HG02642 (cell line): ENCODE data around the gene FGFRL1.
"Not testable (repeated sequence)": the region's sequence is repeated elsewhere in the genome, so short reads cannot be mapped to it uniquely, and the experiment has no call there.

Experiments
- ATAC-seq: cut with Tn5 transposase; IDR thresholded peaks from one replicate; pipeline ENCODE4 v1.9.1; 2021; ENCODE audit warnings: mild to moderate bottlenecking; ENCODE audit not compliant: unreplicated experiment, poor library complexity

FGFRL1 gene

DNA sequence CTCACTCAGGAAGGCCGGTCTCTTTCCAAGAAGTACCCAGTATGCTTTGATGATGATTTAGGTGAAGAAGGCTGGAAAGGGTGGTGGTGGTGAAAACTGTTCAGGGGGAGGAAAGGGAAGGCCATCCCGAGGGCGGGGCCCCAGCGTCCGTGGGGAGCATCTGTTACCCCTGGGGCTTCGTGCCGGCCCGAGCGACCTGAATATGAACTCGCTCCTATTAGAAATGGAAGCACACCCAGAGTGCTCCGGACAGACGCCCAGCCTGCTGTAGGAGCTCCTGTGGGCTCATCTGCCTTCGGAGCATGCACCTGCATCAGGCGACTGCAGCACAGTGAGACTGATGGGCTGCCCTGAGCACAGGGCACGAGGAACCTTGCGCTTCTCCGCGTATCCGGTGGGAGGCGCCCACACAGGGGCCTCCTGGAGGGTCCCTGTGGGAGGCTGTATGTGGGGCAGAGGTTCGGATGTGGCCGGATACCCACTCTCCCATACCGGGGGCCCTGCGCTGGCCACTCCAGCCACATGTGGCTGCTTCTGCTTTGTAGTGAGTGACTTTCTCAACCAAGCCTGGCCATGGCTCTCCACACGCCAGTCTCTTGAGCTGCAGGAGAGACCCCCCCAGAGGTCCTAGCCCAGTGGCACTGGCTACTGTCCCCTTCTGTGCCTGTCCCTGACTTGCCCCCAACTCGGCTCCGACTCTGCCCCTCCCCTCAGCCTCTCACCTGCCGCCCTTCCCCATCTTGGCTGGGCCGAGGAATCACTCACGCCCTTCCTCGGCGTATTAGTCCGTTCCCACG lies 36.7 kb downstream of the FGFRL1 start:
- ATAC-seq: no peak

DNA sequence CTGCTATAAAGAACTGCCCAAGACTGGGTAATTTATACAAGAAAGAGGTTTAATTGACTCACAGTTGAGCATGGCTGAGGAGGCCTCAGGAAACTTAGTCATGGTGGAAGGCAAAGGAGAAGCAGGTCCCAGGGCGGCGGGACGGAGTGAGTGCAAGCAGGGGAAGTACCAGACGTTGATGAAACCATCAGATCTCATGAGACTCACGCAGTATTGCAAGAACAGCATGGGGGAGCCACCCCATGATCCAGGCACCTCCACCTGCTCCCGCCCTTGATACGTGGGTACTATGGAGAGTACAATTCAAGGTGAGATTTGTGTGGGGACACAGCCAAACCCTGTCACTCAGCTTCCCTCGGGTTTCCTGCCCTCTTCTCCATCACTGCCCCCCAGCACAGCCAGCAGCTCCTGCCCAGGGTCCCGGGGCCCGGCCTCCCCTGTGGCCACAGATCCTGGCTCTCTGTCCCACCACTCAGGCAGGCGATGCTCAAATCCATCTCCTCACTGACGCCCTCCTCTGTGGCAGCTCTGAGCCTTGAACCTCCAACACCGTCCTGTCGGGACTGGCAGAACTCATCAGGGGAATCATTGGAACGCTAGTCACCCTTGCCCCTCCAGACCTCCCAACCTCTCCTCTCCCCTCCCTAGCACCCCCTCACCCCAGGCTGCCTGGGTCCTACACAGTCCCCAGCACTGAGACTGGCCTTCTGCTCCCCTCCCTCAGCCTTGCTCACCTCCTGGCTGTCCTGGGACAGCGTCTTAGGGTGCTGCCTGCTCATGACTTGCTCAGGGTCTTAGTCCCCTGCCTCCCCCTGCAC lies 37.6 kb downstream of the FGFRL1 start:
- no peak for ATAC-seq

DNA sequence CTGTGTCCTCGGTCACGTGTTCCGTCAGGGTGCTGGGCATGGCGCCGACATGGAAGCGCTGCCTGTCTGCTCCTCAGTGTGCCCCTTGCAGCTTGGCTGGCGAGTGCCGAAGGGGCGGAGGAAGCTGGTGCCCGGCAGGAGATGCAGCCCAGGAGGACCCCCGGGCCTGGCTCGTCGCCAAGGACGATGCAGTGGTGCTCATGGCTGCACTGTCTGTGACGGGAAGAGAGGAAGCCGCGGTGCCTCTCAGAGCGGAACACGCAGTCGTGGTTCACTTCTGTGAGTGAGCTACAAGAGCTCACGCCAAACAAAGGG lies 38.1 kb downstream of the FGFRL1 start:
- no peak for ATAC-seq

DNA sequence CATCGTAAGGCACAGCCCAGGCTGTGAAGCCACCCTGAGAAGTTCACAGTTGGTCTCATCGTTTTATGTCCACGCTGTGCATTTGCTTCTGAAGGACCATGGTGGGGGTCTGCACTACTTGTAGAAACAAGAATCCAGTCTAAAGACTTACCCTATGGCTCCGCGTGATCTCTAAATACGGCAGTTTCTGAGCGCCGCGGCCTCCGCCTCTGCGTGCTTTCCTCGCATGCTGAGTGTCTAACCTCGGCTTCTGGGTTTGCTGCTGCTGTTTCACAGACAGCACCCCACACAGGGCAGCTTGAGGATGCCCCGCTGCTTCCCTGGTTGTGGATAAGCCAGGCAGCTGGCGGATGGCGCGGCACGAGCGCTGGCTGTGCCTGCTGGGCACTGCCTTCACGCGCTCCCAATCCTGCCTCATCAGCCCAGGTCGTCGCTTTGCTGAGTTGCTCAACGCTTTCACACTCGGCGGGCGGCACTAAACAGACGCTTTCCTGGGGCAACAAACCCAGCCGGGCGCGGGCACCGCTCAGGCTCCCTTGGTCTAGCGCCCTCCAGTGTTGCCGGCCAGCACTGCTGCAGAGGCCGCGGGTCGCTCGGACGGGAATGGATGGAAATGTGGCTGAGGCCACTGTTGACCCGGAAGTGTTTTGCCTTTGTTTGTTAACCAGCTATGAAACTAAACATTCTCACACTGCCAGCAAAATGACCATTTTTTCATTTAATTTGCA lies 39.2 kb downstream of the FGFRL1 start:
- ATAC-seq: no peak

DNA sequence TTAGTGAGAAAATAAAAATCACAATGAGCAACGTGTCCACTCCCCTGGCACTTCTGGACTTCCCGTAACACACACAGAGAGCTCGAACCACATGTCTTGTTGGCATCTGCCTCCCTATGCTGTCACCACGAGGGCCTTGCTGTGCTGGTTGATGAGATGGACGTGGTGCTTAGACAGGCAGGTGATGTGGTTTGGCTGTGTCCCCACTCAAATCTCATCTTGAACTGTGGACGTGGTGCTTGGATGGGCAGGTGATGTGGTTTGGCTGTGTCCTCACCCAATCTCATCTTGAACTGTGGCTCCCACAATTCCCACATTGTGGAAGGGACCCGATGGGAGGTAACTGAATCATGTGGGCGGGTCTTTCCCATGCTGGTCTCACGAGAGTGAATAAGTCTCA lies 40.0 kb downstream of the FGFRL1 start:
- no peak for ATAC-seq

DNA sequence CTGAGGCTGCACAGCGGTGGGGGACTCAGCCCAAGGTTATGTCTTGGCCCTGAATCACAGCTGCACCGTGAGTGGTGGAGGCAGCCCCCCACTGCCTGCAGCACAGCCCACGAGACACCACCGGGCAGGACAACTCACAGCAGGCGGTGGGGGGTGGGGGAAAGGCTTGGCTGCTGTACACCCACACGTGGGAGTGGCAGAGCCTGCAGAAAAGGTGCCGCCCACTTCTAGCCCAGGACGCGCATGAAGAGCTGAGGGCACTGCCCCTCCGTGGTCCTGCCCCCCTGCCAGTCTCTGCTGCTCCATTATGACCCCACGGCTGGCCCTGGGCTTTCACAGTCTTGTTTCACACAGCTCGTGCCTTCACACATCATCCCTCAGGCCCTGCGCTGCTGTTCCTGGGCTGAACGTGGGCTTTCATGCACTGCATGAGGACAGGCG lies 40.8 kb downstream of the FGFRL1 start:
- no peak for ATAC-seq

DNA sequence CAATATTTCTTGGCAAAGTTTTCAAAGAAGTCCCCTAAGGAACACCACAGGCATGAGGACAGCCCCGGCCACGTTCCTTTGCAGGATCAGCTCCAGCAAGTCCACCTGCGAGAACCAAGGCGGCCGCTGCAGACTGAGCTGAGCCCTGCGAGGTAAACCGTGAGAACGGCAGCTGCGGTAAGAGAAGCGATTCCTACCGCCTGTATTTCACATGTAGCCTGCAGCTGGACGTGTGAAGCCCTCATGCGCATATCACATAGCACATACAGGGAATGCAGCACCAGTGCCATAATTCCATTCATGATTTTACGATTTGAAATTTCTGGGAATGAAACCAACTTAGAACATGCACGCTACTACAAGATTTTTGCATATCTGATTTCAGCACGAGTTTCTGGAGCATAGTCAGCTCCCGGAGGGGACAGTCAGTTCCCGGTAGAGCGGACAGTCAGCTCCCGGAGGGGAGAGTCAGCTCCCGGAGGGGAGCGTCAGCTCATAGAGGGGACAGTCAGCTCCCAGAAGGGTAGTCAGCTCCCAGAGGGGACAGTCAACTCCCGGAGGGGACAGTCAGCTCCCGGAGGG lies 41.7 kb downstream of the FGFRL1 start:
- no peak for ATAC-seq

DNA sequence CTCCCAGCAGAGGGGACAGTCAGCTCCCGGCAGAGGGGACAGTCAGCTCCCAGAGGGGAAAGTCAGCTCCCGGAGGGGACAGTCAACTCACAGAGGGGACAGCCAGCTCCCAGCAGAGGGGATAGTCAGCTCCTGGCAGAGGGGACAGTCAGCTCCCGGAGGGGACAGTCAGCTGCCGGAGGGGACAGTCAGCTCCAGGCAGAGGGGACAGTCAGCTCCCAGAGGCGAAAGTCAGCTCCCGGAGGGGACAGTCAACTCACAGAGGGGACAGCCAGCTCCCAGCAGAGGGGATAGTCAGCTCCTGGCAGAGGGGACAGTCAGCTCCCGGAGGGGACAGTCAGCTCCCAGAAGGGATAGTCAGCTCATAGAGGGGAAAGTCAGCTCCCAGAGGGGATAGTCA lies 42.5 kb downstream of the FGFRL1 start:
- ATAC-seq: not testable (repeated sequence)

DNA sequence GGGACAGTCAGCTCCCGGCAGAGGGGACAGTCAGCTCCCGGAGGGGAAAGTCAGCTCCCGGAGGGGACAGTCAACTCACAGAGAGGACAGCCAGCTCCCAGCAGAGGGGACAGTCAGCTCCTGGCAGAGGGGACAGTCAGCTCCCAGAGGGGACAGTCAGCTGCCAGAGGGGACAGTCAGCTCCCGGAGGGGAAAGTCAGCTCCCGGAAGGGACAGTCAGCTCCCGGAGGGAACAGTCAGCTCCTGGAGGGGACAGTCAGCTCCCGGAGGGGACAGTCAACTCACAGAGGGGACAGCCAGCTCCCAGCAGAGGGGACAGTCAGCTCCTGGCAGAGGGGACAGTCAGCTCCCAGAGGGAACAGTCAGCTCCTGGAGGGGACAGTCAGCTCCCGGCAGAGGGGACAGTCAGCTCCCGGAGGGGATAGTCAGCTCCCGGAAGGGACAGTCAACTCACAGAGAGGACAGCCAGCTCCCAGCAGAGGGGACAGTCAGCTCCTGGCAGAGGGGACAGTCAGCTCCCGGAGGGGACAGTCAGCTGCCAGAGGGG lies 43.3 kb downstream of the FGFRL1 start:
- not testable (repeated sequence) for ATAC-seq

DNA sequence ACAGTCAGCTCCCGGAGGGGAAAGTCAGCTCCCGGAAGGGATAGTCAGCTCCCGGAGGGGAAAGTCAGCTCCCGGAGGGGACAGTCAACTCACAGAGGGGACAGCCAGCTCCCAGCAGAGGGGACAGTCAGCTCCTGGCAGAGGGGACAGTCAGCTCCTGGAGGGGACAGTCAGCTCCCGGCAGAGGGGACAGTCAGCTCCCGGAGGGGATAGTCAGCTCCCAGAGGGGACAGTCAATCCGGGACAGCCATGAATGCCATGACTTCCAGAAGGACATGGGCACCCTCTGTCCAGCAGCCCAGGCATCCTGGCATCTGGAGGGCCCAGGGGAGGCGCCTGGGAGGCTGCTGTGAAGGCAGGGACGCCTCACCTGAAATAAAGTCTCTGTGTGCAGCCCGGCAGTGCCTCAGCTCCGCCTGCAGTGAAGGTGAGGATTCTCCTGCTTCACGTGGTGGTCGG lies 43.8 kb downstream of the FGFRL1 start:
- not testable (repeated sequence) for ATAC-seq

DNA sequence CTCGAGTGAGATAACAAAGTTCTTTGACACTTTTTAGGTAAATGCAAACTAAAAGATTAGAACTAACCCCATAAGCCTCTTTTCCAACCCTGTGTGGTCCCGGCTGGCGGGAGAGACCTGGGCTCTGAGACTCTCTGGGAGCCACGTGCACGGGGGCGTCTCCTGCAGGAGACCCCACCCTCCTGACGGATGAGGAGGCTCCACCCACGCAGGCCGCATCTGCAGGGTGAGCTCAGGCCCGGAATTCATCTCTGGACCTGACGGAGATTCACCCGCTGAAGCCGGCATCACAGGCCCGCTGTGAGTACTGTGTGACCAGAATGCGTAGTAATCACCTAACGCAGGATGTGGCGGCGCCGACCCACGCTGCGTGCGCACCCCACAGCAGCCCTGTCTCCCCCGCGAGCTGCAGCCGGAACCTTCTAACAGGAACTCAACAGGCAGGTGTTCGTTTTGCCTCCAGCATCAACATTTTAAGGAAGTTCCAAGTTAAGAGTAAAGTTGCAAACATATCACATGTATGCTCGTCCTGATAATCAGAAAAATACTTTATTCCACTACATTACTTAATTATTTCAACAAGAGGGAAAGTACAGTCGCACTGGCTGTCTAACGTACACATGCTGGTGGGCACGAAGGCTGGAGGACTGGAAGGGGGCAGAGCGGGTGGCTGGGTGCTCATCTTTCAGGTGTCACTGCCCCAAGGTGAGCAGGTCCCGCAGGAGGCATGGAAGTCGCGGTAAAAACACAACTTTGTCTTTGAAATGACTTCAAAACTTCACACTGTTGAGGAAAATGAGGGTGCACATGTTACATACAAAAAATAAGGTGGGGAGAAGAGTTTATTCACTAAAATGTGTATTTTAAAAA lies 44.5 kb downstream of the FGFRL1 start:
- peak; percentile 45 for ATAC-seq

DNA sequence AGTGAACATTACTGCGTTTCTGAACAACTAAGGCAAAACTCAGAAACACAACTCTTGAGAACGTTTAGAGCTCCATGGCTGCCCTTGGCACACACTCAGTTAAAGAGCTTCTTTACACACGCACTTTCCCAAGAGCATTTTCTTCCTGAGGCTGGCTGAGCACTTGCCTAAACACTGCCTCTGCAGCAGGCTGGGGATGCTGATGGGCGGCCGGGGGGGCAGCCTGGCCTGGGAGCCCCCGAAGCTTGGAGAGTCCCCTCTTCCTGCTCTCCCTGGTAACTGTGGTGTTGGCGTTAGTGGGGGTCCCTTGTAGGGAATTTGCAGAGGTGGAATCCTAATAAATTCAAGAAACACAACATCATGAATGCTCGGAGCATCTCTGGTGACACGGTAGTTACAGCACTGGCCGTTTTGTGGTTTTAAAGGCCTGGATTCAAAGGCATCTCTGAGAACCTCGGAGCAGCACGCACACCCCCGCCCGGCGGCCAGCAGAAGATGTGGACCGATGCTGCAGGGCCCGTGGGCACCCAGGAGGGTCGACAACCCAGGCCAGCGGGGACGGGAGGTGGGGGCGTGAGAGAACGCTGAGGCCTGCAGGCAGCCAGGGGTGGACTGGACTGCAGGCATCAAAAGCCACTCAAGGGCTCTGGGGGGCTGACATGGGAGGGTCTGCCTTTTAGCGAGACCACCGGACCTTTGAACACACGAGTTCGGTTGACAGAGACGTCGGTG lies 45.4 kb downstream of the FGFRL1 start:
- ATAC-seq: no peak

DNA sequence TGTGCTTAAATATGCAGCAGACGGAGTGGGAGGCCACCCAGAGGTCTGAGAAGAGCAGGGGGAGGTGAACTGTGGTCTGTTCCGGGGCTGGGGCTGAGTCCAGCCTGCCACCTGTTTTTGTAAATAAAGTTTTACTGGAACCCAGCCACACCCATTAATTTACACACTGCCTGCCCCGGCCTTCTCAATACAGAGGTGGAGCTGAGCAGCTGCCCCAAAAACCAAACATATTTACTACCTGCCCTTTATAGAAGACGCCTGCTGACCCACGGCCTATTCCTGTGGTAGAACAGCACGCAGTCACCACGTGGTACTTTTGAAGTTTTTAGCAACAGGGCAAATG lies 45.9 kb downstream of the FGFRL1 start:
- ATAC-seq: no peak

DNA sequence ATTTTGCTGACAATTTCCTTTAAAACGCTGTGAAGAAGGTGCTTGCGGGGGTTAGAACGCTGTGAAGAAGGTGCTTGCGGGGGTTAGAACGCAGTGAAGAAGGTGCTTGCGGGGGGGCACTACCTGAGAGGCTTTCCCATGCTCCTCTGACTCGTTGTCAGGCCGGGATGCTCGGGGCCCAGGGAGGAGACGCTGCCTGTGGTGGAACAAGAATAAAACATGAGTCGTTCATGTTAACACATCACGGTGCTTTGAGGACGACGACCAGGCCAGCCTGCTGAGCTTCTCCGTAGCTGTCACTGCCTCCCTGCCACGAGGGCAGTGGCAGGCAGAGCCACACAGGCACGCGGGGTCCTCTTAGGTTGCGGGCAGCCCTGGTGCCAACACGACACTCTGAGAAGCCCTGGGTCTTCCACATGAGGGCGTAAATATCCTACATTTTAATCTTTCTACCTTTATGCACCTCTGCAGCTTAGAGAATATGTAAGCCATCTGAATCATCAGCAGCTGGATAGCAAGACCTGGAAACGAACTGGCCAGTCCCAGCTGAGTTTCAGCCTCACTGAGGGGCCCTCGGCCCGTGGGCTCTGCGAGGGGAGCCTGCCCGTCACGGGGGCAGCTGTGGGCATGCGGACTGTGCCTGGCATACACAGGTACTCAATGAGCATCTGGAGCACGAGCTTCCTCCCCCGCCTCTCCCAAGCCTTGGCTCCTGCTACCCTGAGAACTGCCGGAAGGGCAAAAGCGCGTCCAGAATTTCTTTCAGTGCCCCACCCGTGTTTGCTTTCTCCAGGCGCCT lies 47.0 kb downstream of the FGFRL1 start:
- no peak for ATAC-seq

DNA sequence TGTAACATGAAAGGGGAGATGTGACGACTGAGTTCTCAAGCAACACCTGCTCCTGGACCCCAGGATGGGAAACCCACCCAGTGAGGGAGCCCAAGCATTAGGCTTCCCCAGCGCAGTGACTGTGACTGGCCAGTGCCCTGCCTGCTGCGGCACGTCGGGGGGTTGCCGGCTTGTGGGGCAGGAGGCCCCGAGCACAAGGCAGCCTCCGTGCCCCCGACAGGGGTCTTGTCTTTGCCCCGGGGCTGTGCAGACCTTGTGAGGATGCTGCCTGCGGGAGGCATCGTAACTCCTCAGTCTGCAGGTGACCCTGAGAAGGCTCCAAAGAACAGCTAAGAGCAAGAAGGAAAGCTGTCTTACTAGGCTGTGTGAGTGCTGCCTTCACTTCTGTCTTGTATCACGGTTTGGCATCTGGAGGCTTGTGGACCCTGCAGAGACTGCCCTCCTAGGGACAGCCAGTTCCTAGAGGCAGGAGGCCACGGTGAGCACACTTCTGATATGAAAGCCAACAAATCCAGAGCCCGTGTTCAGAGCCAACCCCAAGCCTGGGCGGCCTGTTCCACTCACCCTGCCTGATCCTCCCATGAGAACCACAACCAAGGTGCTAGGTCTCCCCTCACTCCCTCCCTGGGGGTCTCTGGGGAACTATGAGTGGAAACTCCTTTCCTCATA lies 47.7 kb downstream of the FGFRL1 start:
- ATAC-seq: no peak

DNA sequence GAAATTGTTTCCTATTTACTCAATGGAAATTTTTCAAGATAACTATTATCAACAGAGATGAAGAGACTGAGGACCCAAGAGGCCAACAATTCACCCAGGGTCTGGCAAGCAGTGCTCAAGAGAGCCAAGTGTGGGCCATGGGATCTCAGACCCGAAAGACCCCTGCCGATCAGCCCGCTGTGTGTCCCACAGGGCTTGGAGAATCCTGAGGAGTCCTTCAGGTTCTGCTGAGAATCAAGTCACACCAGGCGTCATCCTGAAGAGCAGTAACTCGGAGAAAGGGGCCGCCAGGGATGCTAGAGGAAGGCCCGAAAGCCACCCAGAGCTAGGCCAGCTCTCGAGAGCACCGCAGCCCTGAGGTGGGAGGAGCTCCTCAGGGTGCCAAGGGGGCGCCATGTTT lies 48.7 kb downstream of the FGFRL1 start:
- ATAC-seq: no peak

DNA sequence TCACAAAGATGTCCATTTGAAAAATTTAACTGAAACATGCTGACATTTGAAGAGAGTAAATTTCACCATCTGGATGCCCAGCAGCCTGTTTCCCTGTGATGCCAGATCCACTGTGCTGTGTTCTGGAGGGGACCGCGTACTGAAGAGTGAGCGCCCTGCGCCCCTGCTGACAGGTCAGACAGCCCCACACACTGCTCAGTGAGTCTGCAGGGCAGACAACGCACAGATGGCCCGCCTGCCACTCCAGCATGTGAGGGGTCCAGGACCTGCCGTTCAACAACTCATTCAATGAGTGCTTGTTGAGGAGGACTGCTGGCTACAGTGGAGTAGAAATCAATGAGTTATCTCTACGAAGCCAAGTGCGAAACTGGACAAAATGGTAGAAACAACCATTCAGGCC lies 49.2 kb downstream of the FGFRL1 start:
- no peak for ATAC-seq
